Measurements from ENCODE around the gene TAF8.
"Not testable (repeated sequence)": the region's sequence is repeated elsewhere in the genome, so short reads cannot be mapped to it uniquely, and the experiment has no call there.

The TAF8 gene, protein sequence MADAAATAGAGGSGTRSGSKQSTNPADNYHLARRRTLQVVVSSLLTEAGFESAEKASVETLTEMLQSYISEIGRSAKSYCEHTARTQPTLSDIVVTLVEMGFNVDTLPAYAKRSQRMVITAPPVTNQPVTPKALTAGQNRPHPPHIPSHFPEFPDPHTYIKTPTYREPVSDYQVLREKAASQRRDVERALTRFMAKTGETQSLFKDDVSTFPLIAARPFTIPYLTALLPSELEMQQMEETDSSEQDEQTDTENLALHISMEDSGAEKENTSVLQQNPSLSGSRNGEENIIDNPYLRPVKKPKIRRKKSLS

DNA sequence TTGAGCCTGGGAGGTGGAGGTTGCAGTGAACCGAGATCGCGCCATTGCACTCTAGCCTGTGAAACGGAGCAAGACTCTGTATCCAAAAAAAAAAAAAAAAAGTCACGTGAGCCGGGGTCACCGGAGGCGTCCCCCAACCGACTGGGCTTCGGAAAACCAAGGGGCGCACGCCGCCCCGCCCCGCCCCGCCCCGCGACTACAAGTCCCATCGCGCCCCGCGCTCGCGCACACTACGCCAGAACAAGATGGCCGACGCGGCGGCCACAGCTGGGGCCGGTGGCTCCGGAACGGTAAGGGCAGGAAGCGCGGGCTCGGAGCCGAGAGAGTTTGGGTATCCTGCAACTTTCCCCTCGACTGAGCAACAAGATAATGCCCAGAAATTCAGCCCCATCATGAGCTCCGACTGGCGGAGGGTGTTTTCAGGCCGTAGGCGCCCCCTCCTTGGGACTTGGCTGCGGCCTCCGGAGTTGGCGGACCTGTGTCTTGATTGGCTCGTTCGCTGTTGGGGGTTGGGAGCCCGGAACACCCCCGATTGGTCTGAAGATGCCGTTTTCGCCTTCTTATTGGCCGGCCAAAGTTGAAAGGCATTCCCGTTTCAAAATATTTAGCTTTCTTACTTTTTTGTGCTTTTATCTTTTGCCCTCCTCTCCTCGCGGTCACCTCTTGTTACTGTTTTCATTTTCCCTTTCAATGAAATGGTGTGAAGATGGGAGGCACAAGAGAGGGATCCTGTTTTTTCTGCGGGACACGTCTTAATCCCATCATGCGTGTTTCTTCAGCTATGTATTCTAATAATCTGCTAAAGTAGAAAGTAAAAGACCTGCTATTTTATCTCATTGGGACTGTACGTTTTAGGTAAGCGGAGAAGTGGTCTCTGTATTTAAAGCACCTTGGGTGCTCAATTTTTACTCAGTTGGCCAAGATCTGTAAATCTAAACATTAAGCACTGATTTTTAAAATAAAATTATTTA is at the start of gene TAF8:
Gene TAF8 (plus strand): TSS at position 228 of the 971 bp plus-strand sequence. CDS start 18 bp downstream, at position 246.
- DNase-seq (ENCODE audit: low read depth, low spot score), result peak; percentile 78

DNA sequence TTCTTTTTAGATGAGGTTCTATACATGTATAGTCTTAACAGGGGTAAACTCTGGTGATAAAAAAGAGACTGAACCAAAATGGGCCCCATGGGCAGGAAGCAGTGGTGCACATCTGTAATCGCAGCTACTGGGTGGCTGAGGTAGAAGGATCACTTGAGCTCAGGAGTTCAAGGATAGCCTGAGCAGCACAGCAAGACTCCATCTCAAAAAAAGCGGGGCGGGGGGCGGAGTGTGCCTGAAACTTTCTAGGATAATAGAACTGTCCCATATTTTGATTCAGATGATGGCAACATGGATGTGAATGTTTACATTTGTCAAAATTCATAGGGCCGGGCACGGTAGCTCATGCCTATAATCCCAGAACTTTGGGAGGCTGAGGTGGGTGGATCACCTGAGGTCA is 48.8 kb upstream of the TAF8 start:
- DNase-seq (ENCODE audit: low read depth, low spot score), result no peak

DNA sequence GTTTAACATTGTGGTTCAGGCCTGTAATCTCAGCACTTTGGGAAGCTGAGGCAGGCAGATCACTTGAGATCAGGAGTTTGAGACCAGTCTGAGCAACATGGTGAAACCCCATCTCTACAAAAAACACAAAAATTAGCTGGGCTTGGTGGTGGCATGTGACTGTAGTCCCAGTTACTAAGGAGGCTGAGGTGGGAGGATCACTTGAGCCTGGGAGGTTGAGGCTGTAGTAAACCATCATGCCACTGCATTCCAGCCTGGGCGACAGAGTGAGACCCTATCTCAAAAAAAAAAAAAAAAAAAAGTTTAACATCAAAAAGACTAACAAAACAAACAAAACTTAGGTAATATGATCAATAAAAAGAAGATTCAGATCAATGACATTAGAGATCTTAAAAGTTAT is 46.7 kb upstream of the TAF8 start:
- DNase-seq (ENCODE audit: low read depth, low spot score), result not testable (repeated sequence)

DNA sequence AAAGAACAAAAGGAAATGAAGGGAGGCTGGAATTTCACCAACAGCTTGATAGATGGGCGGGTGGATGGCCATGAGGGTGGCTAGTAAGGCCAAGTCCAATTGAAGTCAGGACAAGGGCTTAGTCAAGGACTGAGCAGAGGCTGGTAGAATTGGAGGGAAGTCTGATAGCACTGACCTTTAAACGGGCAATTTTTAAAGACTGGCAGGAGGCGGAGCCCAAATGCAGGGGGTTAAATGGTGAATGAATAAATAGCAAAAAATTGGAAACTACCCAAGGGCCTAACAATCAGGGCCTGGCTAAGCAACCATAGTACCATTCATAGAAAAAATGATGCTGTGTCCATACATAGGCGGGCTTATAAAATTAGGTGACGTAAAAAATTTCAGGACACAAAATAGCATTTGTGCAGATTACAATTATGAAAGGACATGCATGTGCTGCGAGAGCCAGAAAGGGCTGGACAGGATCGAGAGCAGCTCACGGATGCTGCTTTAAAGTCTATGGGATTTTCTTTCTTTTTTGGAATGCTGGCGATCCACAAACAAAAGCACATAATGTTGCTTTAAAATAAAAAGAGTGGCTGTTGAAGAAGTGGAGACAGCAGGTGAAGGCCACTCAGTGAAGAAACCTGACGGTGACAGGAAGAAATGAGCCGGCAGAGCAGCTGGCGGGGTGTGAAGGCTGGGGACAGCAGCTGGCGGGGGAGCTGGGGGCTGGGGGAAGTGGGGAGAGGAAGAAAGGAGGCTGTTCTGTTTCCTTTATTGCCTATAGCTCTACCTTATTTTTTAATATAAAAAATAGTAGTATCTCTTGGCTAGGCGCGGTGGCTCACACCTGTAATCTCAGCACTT is 42.8 kb upstream of the TAF8 start:
- no peak for DNase-seq (ENCODE audit: low read depth, low spot score)

DNA sequence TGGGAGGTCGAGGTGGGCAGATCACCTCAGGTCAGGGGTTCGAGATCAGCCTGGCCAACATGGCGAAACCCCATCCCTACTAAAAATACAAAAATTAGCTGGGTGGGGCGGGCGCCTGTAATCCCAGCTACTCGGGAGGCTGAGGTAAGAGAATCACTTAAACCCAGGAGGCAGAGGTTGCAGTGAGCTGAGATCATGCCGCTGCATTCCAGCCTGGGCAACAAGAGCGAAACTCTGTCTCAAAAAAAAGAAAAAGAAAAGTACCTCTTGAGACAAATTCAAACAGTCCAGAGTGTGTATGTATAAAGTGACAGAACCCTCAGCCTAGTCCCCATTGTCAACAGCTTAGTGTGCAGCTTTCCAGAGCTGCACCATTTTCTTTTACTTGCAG is 42.2 kb upstream of the TAF8 start:
- not testable (repeated sequence) for DNase-seq (ENCODE audit: low read depth, low spot score)

DNA sequence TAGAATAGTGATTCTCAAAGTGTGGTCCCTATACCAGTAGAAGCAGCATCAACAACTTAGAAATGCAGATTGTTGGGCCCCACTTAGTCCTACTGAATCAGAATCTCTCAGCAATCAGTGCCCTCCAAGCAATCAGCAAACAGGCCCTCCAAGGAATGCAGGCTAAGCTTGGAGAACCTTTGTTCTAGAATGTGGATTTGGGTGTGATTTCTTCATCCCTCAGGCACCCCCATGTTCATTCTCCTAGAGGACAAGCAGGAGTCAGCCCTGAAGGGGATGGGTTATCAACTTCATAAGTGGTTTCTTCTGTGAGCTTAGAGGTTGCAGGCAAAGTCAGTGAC is 40.5 kb upstream of the TAF8 start:
- no peak for DNase-seq (ENCODE audit: low read depth, low spot score)

DNA sequence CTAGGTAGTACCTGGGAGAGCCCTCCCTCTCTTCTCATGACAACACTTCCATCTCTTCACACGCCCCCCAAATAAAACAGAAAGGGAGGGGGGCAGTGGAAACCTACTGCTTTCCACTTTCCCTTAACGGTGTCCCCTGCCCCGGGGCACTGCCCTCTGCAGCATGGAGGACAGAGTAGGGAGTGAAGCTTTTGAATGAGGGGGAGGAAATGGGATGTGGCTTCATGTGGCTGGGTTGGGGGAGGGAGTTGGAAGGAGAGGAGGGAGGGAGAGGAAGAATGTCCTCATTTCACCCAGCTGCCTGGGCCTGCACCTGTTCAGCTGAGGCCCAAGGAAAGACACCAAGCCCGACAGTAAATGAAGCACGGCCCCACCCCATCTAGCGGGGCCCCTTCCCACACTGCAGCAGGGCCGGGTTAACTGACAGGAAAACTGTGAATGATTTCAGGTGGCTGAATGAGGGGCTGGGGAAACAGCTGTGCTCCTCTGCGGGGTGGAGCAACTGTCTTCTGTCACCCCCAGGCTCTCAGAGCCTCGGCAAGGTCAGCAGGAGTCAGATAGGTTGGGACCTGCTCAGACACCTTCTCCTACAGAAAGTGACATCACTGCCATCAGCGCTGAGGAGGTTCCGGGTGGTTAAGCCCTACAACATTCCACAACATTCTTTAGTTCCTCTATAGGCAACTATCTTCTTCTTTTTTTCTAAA is 40.0 kb upstream of the TAF8 start:
- no peak for DNase-seq (ENCODE audit: low read depth, low spot score)

DNA sequence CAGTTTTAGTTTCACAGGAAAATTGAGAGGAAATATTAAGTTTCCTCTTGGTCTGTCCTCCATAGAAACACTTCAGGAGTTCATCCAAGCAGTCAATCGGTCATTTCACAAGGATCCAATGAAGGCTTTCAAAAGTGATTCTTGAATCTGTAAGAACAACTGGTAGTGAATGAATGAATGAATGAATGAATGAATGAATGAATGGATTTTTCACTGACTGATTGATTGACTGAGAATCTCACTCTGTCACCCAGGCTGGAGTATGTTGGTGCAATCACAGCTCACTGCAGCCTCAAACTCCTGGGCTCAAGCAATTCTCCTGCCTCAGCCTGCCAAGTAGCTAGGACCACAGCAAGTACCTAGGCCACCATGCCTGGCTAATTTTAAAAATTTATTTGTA is 39.4 kb upstream of the TAF8 start:
- no peak for DNase-seq (ENCODE audit: low read depth, low spot score)

DNA sequence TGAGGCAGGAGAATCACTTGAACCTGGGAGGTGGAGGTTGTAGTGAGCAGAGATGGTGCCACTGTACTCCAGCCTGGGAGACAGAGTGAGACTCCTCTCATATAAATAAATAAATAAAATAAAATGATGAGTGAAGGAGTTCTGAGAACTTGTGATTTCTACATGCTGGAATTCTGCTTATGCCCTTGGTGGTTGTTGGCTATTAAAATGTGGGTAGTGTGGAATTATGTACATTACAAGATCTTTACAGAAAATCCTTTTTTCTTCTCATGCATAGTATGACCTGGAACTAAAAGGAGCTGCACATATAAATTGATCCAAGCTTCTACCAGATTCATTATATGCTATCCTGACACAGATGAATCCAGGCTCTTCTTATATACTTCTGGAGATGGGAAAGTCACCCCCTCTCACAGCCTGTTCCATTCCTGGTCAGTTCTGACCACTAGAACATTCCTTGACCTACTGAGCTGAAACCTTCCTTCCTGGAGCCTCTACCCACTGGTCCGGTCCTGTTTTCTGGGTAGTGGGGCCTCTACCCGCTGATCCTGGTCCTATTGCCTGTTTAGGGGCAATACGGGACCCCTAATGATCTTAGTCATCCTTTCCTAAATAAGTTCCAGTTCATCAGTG is 37.7 kb upstream of the TAF8 start:
- no peak for DNase-seq (ENCODE audit: low read depth, low spot score)

DNA sequence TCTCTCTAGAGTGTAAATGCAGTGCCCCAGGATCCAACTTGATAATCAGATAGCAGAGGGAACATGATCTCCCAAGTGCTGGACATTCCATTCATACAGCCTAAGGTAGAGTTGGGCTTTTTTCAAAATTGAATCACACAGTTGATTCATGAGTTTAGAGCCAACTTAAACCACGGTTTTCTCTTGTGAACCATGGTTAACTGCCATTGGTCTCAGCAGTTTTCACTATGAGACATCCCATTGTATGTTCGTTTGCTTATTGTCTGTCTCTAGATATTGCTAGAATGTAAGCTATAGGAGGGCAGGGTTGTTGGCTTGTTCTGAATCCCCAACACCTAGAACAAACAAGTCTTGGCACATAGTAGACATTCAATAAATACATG is 37.2 kb upstream of the TAF8 start:
- no peak for DNase-seq (ENCODE audit: low read depth, low spot score)

DNA sequence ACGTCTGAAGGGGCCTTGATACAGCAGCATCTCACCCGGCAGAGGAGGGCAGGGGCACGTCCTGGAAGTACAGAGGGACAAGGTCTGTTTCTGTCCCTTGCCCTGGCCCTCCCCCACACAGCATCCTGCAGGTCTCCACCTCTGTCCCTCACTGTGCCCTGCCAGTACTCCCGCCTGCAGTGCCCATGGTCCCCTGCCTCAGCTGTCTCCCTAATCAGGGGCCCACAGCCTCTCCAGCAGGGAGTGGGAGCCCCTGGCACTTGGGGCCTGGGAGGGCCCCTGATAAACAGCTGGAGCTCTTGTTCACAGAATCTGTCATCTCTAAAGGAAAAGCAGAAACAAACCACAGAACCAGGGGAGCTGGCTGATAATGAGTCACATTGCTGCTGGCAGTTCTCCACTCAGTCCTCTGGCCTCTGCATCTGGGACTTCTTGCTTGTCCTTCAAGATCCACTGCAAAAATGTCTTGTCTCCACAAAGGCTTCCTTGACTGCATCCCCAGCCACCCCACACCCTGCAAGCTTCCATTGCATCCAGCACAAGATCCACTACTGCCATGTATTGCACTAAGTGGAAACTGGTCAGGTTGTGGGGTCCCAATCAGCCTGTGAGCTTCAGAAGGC is 33.2 kb upstream of the TAF8 start:
- DNase-seq (ENCODE audit: low read depth, low spot score), result no peak

DNA sequence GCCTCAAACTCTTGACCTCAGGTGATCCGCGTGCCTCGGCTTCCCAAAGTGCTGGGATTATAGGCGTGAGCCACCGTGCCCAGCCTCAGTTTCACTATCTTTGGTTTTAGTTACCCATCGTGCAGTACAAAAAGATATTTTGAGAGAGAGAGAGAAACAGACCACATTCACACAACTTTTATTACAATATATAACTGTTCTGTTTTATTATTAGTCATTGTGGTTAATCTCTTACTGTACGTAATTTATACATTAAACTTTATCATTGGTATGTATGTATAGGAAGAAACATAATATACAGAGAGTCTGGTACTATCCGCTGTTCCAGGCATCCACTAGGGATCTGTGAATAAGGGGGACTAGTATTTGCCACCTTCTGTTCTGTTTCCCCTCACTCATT is 29.4 kb upstream of the TAF8 start:
- no peak for DNase-seq (ENCODE audit: low read depth, low spot score)

DNA sequence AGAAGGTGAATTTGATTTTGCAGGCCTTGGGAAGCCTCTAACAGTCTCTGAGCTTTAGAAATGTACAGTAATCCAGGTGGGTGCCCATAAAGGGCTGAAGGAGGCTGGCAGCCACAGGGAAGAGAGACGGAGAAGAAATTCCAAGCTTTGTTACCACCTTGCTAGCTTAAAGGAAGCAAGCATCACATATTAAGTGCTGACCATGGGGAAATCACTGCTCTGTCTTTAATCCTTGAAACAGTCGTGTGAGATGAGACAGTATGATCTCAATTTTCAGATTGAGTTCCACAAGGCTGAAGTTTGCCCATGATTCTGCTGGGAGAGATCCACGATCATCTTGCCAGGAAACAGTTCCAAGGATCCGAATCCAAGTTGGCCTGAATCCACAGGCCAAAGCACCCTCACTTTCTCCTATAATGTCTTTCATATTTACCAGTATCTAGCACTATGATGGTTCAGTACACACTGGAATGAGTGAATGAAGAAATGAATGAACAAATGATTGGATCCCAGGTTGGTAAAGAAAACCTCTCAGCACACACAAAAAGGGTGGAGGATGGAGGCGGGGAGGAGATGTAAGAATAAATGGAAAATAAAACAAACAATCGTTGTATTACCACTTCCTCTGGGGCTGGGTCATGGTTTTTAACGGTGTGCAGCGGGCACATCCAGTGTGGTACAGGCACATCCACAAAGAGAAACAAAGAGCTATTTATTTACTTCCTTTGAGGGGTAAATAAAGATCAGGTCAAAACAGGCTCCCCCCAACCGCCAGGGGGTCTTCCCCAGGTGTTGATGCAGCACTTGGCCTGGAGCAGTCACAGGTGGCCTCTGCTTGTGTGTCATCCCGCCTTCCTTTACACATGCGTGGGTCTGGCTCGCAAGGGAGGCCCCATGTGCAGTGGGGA is 28.2 kb upstream of the TAF8 start:
- peak; percentile 36 for DNase-seq (ENCODE audit: low read depth, low spot score)

DNA sequence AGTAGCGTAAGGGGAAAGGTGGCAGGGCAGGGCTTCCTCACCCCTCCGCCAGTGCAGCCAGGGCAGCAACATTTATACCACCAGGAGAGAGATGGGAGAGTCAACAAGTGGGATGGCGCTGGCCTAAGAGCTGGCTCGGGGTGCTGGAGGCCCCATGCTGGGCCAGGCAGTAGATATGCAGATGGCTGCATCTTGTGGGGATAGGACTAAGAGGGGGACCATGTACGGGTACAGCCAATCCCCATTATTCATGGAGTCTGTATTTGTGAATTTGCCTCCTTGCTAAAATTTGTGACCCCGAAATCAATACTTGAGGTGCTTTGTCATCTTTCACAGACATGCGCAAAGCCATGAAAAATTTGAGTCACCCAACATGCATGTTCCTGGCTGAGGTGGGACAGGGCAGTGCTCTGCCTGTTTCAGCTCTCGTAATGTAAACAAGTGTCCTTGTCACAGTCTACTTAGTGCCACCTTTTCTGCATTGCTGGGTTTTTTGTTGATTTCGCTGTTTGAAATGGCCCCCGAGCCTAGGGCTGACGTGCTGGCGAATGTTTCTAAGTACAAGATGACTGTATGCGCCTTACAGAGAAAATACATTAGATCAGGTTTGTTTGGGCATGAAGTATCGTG is 27.5 kb upstream of the TAF8 start:
- no peak for DNase-seq (ENCODE audit: low read depth, low spot score)

DNA sequence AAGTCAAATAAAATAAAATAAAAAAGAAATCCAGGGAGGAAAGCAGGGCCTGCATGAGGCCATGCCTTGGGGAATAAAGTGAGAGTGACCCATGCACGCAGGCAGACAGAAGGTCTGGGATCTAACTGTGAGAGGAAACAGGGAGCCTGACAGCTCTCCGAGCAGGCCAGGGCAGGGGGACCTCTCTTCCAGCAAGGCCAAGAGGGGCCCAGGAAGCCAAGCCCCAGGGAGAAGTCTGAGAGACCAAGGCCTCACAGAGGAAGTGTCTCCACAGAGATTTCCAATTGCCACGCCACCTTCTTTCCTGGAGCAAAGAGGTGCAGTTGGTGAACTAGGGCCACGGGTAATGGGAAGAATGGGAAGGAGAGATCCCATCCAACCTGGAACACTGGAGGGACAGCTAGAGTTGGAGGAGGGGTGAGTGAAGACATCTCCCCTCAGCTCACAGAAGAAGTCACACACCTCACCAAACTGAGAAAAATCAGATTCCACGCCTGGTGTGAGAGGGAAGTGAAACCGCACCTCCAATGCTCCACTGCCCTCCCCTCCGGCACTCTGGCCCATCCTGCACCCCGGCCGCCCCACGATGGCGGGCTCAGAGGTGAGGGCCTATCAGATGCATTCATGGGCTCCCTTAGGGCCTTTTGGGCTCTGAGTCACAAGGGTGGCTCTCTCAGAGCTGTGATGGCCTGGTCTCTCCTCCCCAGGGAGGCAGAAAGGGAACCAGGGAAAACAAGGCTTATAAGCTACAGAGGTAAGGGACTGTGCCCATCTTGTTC is 25.1 kb upstream of the TAF8 start:
- DNase-seq (ENCODE audit: low read depth, low spot score), result no peak

DNA sequence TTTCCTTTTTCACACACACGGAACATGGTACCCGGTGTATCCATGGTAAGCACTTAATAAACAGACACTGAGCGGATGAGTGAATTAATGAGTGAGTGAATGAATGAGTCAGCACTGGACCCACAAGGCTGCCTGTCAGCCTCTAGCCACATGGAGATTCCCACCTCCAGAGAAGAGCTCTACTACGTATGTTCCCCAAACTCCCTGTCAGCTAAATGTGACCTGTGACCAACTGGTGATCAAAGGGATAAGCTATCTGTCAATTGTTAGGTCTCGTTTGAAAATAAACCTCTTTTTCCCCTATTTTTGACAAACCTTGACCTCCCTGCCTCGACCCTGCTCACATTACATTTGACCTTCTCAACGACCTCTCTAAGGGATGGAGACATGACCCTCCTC is 24.5 kb upstream of the TAF8 start:
- no peak for DNase-seq (ENCODE audit: low read depth, low spot score)

DNA sequence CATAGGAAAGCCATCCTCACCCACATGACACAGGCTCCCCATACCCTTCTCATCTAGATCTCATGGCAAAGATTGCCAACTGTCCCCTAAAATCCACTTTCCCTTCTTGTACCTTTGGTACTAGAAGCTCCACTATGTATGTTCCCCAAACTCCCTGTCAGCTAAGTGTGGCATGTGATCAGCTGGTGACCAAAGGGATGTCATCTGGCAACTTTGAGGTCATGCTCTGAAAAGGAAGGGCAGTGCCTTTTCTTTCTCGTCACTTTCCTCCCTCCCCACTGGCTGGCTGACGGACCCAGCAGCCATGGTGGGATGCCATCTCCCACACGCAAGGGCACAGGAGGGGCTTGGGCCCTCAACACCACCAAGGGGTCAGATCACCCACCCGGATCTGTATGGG is 23.8 kb upstream of the TAF8 start:
- DNase-seq (ENCODE audit: low read depth, low spot score), result no peak

Measured in activated CD4-positive, CD25-positive, alpha-beta regulatory T cell treated with anti-CD3 and anti-CD28 coated beads, Interleukin-2, amount 50 U/mL, for 16 hours (primary cell).